ENCODE measurements around the gene HSH2D.
"Not testable (repeated sequence)": the region's sequence is repeated elsewhere in the genome, so short reads cannot be mapped to it uniquely, and the experiment has no call there.

Gene HSH2D

GRCh38 chr19:16166417-16166816 lies 22.9 kb downstream of the HSH2D start:
- Histone ChIP-seq H3K9ac (ENCODE audit: low read length) (no peak overlapping the region), H3K27ac (ENCODE audit: low read depth, low read length) (no peak overlapping the region), H3K36me3 (ENCODE audit: control insufficient read depth, insufficient read depth, low read length) (no peaks in the 10 kb centered on the region), H3K27me3 (ENCODE audit: control insufficient read depth, insufficient read depth, low read length) (no peaks in the 10 kb centered on the region), H3K4me3 (ENCODE audit: low read length) (no peak overlapping the region), H3K4me1 (ENCODE audit: control insufficient read depth, insufficient read depth, low read length) (no peaks in the 10 kb centered on the region)

- no peaks in the 10 kb centered on the region for H3K4me1 ChIP-seq (ENCODE audit: control insufficient read depth, insufficient read depth, low read length)
- no peak overlapping the region for H3K9ac ChIP-seq (ENCODE audit: low read length)
- H3K27ac ChIP-seq (ENCODE audit: low read depth, low read length), result no peak overlapping the region
- no peaks in the 10 kb centered on the region for H3K36me3 ChIP-seq (ENCODE audit: control insufficient read depth, insufficient read depth, low read length)
- H3K4me3 ChIP-seq (ENCODE audit: low read length), result no peak overlapping the region
- no peaks in the 10 kb centered on the region for H3K27me3 ChIP-seq (ENCODE audit: control insufficient read depth, insufficient read depth, low read length)
These were observed 23.6 kb downstream of the HSH2D start for GRCh38 chr19:16167055-16167454.

DNA sequence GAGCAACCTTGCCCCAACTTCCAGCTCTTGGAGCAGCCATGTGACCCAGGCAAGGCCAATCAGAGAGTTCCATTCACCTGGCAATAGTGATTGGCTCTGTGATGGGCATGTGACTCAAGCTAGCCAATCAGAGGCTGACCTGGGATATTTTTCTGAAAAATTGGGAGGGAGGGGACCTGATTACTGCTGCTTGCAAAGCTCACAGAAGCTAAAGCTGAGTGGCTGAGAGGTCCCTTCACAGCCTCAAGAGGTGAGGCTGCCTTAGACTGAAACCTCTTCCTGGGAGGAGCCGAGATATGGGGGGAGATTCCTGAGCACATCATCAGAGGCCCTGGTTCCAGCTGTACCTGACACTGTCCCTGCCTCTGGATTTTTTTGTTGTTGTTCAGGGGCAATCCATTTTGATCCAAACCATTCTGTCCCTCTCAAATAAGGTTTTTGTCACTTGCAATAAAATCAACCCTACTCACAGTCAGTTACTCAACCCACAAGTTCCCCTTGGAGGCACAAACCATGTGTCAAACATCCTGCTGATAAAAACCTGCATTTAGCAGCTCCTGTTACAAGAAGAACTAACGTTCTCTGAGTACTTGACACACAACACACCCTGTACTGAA lies 25.1 kb downstream of the HSH2D start:
- no peak overlapping the region for H3K9ac ChIP-seq (ENCODE audit: low read length)
- H3K27me3 ChIP-seq (ENCODE audit: control insufficient read depth, insufficient read depth, low read length), result no peaks in the 10 kb centered on the region
- H3K4me3 ChIP-seq (ENCODE audit: low read length), result no peak overlapping the region
- H3K36me3 ChIP-seq (ENCODE audit: control insufficient read depth, insufficient read depth, low read length), result no peaks in the 10 kb centered on the region
- no peaks in the 10 kb centered on the region for H3K4me1 ChIP-seq (ENCODE audit: control insufficient read depth, insufficient read depth, low read length)
- no peak overlapping the region for H3K27ac ChIP-seq (ENCODE audit: low read depth, low read length)

DNA sequence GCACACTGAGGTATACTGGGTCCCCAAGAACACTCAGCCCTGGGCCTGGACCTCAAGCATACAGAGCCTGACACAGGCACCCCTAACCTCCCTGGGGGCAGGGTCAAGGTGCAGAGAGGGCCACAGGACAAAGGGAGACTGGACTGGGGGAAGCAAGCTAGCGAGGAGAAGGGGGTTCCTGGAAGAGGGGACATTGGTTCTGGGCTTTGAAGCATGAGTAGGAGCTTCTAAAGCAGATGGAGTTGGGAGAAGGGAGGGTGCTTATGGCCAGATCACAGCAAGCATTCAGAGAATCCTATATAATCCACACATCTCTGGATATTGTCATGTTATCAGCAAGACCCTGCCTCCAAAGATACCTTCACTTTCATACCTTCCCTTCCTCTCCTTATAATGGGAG lies 26.6 kb downstream of the HSH2D start:
- H3K4me1 ChIP-seq (ENCODE audit: control insufficient read depth, insufficient read depth, low read length), result no peaks in the 10 kb centered on the region
- H3K4me3 ChIP-seq (ENCODE audit: low read length), result no peak overlapping the region
- no peaks in the 10 kb centered on the region for H3K36me3 ChIP-seq (ENCODE audit: control insufficient read depth, insufficient read depth, low read length)
- no peaks in the 10 kb centered on the region for H3K27me3 ChIP-seq (ENCODE audit: control insufficient read depth, insufficient read depth, low read length)
- H3K27ac ChIP-seq (ENCODE audit: low read depth, low read length), result no peak overlapping the region
- H3K9ac ChIP-seq (ENCODE audit: low read length), result no peak overlapping the region

- no peak overlapping the region for H3K9ac ChIP-seq (ENCODE audit: low read length)
- no peaks in the 10 kb centered on the region for H3K4me1 ChIP-seq (ENCODE audit: control insufficient read depth, insufficient read depth, low read length)
- no peaks in the 10 kb centered on the region for H3K36me3 ChIP-seq (ENCODE audit: control insufficient read depth, insufficient read depth, low read length)
- H3K27ac ChIP-seq (ENCODE audit: low read depth, low read length), result no peak overlapping the region
- H3K4me3 ChIP-seq (ENCODE audit: low read length), result no peak overlapping the region
- H3K27me3 ChIP-seq (ENCODE audit: control insufficient read depth, insufficient read depth, low read length), result no peaks in the 10 kb centered on the region
These were observed 32.5 kb downstream of the HSH2D start for GRCh38 chr19:16175954-16176353.

DNA sequence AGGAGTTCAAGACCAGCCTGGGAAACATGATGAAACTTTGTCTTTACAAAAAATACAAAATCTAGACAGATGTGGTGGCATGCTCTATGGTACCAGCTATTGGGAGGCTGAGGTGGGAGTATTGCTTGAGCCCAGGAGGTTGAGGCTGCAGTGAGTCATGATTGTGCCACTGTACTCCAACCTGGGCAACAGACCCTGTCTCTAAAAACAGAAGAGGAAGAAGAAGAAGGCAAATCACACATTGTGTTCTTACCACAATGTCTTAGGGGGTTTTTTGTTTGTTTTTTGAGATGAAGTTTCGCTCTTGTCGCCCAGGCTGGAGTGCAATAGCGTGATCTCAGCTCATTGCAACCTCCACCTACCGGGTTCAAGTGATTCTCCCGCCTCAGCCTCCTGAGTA lies 35.4 kb downstream of the HSH2D start:
- H3K27me3 ChIP-seq (ENCODE audit: control insufficient read depth, insufficient read depth, low read length); H3K36me3 ChIP-seq (ENCODE audit: control insufficient read depth, insufficient read depth, low read length); H3K4me3 ChIP-seq (ENCODE audit: low read length); H3K27ac ChIP-seq (ENCODE audit: low read depth, low read length); H3K9ac ChIP-seq (ENCODE audit: low read length); H3K4me1 ChIP-seq (ENCODE audit: control insufficient read depth, insufficient read depth, low read length): not testable (repeated sequence)

- no peak overlapping the region for H3K27ac ChIP-seq (ENCODE audit: low read depth, low read length)
- no peak overlapping the region for H3K9ac ChIP-seq (ENCODE audit: low read length)
- no peak overlapping the region for H3K4me3 ChIP-seq (ENCODE audit: low read length)
- H3K27me3 ChIP-seq (ENCODE audit: control insufficient read depth, insufficient read depth, low read length), result no peaks in the 10 kb centered on the region
- H3K4me1 ChIP-seq (ENCODE audit: control insufficient read depth, insufficient read depth, low read length), result no peaks in the 10 kb centered on the region
- no peaks in the 10 kb centered on the region for H3K36me3 ChIP-seq (ENCODE audit: control insufficient read depth, insufficient read depth, low read length)
These were observed 37.1 kb downstream of the HSH2D start for GRCh38 chr19:16180611-16181010.

DNA sequence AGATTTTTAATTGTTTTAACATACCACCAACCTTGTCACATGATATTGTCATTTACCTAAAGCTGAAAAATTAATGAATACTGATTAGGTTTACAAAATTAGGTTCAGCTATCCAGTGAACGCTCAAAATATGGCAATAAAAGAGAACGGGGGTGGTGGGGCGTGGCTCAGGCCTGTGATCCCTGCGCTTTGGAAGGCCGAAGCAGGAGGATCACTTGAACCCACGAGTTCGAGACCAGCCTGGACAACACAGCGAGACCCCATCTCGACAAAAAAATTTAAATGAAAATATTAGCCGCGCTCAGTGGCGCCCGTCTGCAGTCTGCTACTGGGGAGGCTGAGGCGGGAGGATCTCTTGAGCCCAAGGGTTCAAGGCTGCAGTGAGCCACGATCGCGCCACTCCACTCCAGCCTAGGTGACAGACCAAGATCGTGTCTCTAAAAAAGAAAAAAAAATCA lies 41.2 kb downstream of the HSH2D start:
- no peaks in the 10 kb centered on the region for H3K27me3 ChIP-seq (ENCODE audit: control insufficient read depth, insufficient read depth, low read length)
- peaks cover 4% of the 10 kb centered on the region for H3K36me3 ChIP-seq (ENCODE audit: control insufficient read depth, insufficient read depth, low read length)
- H3K4me1 ChIP-seq (ENCODE audit: control insufficient read depth, insufficient read depth, low read length), result peaks cover 3% of the 10 kb centered on the region
- H3K9ac ChIP-seq (ENCODE audit: low read length), result no peak overlapping the region
- H3K27ac ChIP-seq (ENCODE audit: low read depth, low read length), result peak overlapping the region; percentile 33
- peak overlapping the region; percentile 60 for H3K4me3 ChIP-seq (ENCODE audit: low read length)

DNA sequence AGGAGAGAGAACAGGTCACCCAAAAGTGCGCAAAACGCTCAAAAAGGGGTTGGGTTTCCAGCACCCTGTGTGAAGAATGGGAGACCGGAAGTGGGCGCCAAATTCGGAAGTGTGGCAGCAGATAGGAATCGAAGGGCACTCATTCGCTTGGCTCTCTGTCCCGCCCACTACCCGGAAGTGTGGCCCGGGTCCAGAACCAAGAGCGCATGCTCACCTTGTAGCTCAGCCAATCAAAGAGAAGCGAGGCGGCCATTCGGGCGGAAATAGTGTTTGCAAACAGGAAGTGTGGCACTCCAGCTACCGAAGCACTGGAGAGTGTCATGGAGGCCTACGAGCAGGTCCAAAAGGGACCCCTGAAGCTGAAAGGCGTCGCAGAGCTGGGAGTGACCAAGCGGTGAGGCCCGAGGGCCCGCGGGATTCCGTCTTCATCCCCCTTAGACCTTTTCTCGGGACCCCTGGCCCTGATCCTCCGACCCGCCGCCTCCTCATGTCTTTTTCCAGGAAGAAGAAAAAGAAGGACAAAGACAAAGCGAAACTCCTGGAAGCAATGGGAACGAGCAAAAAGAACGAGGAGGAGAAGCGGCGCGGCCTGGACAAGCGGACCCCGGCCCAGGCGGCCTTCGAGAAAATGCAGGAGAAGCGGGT lies 41.8 kb downstream of the HSH2D start, which contains the start of gene FAM32A:
Gene FAM32A, plus strand, starts transcription at position 288 of the 645 bp plus-strand sequence. Its CDS starts 33 bp downstream, at position 321.
- peak within 1 kb of the TSS; percentile 89 for H3K4me3 ChIP-seq (ENCODE audit: low read length)
- peaks cover 7% of the 10 kb centered on the region for H3K36me3 ChIP-seq (ENCODE audit: control insufficient read depth, insufficient read depth, low read length)
- H3K27ac ChIP-seq (ENCODE audit: low read depth, low read length), result peak within 1 kb of the TSS; percentile 78
- H3K27me3 ChIP-seq (ENCODE audit: control insufficient read depth, insufficient read depth, low read length), result no peaks in the 10 kb centered on the region
- peak within 1 kb of the TSS; percentile 88 for H3K9ac ChIP-seq (ENCODE audit: low read length)
- H3K4me1 ChIP-seq (ENCODE audit: control insufficient read depth, insufficient read depth, low read length), result peaks cover 3% of the 10 kb centered on the region

DNA sequence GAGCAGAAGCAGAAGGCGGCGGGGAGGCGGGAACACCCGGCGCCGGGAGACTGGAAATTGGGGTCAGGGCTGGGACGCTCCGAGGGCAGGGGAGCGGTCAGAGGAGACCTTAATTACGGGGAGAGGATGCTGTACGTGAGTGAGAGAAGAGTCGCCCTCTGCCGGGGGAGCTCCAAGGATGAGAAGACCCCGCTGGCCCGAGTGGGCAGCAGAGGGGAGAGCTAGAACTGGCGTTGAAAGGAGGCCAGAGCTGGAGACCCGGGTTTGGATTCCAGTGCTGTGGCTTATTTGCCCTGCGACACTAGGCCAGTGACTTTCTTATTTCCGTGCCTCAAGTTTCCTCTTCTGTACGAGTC lies 42.3 kb downstream of the HSH2D start:
- Histone ChIP-seq H3K27ac (ENCODE audit: low read depth, low read length) (peak overlapping the region; percentile 78), H3K27me3 (ENCODE audit: control insufficient read depth, insufficient read depth, low read length) (no peaks in the 10 kb centered on the region), H3K36me3 (ENCODE audit: control insufficient read depth, insufficient read depth, low read length) (peaks cover 11% of the 10 kb centered on the region), H3K4me1 (ENCODE audit: control insufficient read depth, insufficient read depth, low read length) (peaks cover 3% of the 10 kb centered on the region), H3K4me3 (ENCODE audit: low read length) (peak overlapping the region; percentile 89), H3K9ac (ENCODE audit: low read length) (peak overlapping the region; percentile 88)

DNA sequence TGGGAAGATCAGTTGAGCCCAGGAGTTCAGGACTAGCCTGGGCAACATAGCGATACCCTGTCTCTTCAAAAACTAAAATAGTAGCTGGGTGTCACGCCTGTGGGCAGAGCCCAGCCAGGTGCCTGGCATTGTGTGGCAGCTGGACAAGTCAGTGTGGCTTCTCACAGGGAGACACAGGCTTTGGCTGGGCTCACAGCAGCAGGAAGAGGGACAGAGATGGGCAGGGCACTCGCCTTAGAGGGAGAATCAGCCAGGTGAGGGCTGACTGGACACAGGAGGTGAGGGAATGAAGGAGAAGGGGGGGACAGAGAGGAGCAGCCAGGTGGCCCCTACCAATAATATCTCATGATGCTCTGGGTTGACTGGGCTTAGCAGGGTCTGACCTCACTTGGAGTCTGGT lies 45.0 kb downstream of the HSH2D start:
- no peak overlapping the region for H3K9ac ChIP-seq (ENCODE audit: low read length)
- H3K36me3 ChIP-seq (ENCODE audit: control insufficient read depth, insufficient read depth, low read length), result peaks cover 23% of the 10 kb centered on the region
- H3K4me3 ChIP-seq (ENCODE audit: low read length), result no peak overlapping the region
- no peak overlapping the region for H3K27ac ChIP-seq (ENCODE audit: low read depth, low read length)
- peaks cover 3% of the 10 kb centered on the region for H3K4me1 ChIP-seq (ENCODE audit: control insufficient read depth, insufficient read depth, low read length)
- no peaks in the 10 kb centered on the region for H3K27me3 ChIP-seq (ENCODE audit: control insufficient read depth, insufficient read depth, low read length)

DNA sequence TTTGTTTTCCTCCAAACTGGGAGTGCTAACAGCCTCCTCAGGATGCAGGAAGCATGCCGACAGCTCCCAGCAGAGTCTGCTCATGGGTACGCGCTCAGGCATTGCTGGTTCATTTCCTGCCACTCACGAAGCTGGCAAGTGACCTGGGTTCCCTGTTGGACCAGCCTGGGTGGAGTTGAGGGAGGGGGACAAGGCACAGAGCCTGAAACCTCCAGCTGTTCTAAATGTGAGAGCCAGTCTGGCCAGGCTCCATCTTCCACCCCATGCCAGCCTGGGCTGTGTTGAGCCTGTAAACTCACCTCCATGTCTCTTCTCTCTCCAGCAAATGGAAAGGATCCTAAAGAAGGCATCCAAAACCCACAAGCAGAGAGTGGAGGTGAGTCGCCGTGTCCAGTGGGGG lies 46.7 kb downstream of the HSH2D start:
- H3K4me1 ChIP-seq (ENCODE audit: control insufficient read depth, insufficient read depth, low read length), result peaks cover 3% of the 10 kb centered on the region
- no peak overlapping the region for H3K4me3 ChIP-seq (ENCODE audit: low read length)
- H3K27me3 ChIP-seq (ENCODE audit: control insufficient read depth, insufficient read depth, low read length), result no peaks in the 10 kb centered on the region
- no peak overlapping the region for H3K27ac ChIP-seq (ENCODE audit: low read depth, low read length)
- no peak overlapping the region for H3K9ac ChIP-seq (ENCODE audit: low read length)
- H3K36me3 ChIP-seq (ENCODE audit: control insufficient read depth, insufficient read depth, low read length), result peaks cover 23% of the 10 kb centered on the region

DNA sequence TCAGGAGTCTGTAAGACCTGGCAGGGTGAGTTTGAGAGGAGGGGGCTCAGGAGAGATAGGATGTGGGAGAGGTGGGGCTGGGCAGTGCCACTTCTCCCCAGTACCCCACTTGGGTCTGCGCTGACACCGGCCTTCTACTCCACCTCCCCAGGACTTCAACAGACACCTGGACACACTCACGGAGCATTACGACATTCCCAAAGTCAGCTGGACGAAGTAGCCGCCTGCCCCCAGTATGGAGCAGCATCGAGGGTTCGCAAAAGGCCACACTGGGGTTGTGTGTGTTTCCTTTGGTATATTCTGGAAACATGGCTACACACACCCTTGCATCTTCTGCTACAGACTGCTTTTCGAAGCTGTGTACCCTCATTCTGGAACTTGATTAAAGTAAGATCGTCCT lies 47.3 kb downstream of the HSH2D start:
- Histone ChIP-seq H3K27me3 (ENCODE audit: control insufficient read depth, insufficient read depth, low read length) (no peaks in the 10 kb centered on the region), H3K27ac (ENCODE audit: low read depth, low read length) (no peak overlapping the region), H3K4me1 (ENCODE audit: control insufficient read depth, insufficient read depth, low read length) (peaks cover 3% of the 10 kb centered on the region), H3K4me3 (ENCODE audit: low read length) (no peak overlapping the region), H3K9ac (ENCODE audit: low read length) (no peak overlapping the region), H3K36me3 (ENCODE audit: control insufficient read depth, insufficient read depth, low read length) (peaks cover 23% of the 10 kb centered on the region)

All from rectal smooth muscle tissue (tissue), 1 donor.